GM19351 (cell line): ENCODE data around the gene TRIM41.
A peak's percentile ranks its signal among the peaks of the same experiment; 100 is the strongest.
"Not testable (repeated sequence)": the region's sequence is repeated elsewhere in the genome, so short reads cannot be mapped to it uniquely, and the experiment has no call there.

Experiments used
- ATAC-seq: cut with Tn5 transposase; IDR thresholded peaks from one replicate; pipeline ENCODE4 v1.9.1; 2021; ENCODE audit warnings: mild to moderate bottlenecking, moderate library complexity; ENCODE audit not compliant: unreplicated experiment

Gene TRIM41

DNA sequence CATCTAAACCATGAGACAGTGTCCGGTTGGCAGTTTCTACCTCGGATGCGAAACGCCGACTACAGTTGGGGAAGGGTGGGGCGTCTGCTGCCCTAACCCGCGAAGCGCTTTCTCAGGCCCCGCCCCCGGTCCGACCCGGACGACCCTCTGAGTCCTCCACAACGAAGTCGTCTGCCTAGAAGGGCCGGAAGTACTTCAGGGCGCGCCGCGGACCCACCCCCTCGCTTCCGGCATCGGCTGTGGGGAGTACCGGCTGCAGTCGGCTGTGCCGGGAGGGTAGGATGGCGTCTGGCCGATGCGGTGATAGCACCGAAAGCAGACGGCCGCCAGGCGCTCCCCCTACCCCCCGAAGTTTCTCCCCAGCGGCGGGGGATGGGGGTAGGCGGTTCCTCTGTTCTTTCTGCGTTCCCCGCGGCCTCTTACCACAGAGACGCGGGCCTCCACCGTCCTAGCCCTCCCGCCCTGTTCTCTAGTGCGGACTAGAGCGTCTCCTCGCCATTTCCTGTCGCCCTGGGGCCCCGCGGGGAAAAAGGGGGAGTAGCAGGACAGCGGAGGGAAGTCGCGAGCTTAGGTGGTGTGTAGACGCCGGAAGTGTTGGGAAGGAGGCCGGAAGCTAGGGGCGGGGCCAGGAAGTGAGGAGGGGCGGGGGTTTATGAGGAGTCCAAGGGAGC, at the start of gene TRIM41:
TRIM41 (plus strand) TSS at position 224 of the 671 bp plus-strand sequence. CDS start 719 bp downstream, outside the sequence.
- peak; percentile 62 for ATAC-seq

DNA sequence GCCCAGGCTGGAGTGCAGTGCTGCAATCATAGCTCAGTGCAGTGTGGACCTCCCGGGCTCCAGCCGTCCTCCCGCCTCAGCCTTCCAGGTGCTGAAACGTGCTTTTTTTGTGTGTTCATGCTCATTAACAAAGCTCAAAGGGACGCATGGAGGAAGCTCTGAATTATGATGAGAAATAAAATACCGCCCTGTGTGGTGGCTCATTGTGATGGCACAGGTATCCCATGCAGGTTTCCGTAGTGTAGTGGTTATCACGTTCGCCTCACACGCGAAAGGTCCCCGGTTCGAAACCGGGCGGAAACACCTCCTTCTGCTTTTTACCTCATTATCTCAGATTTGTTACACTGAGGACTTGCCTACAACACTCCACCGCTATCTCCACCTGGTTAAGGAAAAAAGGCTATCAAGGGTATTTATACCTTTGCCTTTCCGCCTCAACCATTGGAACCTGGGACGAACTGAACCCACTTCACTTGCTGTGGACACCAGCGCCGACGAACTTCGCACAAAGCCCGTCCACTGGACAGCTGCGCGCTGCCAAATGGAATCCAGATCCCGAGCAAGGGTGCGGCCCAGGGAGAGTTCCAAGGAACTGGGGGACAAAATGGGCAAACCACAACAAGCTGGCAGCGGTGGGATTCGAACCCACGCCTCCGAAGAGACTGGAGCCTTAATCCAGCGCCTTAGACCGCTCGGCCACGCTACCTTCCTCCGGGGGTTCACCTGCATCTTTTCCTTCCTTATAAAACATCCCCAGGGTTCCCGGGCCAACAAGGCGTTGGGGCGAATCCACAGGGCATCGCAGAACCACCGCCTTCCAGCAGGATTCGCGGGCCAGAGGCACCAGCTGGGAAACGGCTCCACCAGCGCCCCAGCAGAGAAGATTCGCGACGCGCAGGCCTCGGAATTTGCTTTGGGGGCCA, 49.4 kb upstream of the TRIM41 start:
- ATAC-seq: peak; percentile 48

DNA sequence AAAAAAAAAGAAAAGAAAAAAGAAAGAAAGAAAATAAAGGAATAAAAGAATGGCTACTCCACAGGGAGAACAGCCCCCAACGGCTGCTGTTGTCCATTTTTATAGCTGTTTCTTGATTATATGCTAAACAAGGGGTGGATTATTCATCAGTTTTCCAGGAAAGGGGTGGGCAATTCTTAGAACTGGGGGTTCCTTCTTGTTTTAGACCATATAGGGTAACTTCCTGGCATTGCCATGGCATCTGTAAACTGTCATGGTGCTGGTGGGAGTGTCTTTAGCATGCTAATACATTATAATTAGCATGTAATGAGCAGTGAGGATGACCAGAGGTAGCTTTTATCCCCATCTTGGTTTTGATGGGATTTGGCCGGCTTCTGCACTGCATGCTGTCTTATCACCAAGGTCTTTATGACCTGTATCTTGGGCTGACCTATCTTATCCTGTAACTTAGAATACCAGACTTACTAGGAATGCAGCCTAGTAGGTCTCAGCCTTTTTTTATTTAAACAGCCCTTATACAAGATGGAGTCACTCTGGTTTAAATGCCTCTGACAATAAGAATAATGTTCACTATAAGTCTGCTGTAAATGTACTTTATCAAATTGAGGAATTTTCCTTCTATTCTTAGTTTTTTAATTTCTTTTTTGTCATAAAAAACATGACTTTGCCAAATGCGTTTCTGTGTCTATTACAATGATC, 46.7 kb upstream of the TRIM41 start:
- ATAC-seq: no peak

DNA sequence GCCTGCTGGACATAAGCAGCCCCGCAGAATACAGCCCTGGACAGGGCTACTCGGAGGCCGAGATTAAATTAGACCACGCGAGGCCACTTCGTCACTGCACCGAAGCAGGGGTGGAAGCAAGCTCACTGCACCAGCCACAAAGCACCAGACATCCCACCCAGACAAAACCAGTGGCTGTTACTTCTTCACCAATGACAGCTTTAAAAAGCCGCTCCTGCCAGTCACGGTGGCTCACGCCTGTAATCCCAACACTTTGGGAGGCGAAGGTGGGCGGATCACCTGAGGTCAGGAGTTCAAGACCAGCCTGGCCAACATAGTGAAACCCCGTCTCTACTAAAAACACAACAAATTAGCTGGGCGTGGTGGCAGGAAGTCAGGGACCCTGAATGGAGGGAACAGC, 45.5 kb upstream of the TRIM41 start:
- ATAC-seq: not testable (repeated sequence)

DNA sequence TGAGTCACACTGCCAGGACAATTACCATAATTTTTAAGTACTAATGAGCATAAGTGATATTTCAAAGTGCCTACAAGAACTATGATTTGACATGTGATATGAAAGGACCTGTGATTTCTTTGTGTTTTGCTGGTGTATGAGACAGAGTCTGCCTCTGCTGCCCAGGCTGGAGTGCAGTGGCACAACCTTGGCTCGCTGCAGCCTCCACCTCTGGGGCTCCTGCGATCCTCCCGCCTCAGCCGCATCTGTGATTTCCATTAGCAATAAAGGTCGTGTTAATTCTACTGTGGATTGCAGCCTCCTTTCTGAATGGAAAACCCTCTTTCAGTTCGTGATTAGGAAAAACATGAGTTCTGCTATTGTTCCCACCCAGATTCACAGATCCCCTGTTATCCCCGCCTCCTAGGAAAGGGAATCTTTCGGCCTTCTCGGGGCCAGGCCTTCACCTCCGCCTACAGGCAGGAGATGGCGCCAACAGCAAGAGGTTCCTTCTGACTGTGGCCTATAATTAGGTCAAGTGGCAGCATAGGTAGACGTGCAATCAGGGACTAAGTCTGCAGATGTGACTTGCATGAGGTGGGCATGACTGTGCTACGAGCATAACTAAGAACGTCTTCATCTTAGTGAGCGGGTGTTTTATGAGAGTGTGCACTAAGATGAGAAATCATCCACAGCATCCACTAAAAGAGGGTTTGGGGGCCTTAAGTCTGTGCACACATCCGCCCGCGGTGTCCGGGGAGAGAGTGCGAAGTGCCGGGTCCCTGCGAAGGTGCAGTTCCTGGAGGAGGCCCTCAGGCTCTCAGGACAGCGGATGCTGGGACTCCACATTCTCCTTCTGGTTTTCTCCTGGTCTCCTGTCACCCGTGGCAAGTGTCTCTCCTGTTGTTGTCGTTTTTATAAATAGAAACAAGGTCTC, 41.2 kb upstream of the TRIM41 start:
- ATAC-seq: peak; percentile 57

DNA sequence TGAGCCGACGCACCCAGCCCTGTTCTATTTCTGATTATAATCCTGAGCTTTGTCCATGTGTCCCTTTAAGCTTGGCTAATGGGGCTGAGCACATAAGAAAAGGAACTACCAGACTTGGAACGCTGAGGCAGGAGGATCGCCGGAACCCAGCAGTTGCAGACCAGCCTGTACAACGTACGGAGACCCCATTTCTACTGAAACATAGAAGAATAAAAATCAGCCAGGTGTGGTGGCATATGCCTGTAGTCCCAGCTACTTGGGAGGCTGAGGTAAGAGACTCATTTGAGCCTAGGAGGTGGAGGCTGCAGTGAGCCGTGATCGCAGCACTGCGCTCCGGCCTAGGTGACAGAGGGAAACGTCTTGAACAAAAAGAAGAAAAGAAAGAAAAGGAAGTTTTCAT, 40.4 kb upstream of the TRIM41 start:
- no peak for ATAC-seq

DNA sequence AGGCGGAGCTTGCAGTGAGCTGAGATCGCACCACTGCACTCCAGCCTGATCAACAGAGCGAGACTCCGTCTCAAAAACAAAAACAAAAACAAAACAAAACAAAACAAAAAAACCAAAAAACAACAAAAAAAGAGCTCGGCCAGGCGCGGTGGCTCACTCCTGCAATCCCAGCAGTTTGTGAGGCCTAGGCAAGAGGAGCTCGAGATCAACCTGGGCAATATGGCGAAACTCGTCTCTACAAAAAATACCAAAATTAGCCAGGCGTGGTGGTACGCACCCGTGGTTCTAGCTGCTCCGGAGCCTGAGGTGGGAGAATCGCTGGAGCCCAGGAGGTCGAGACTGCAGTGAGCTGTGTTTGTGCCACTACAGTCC, 38.2 kb upstream of the TRIM41 start:
- no peak for ATAC-seq

DNA sequence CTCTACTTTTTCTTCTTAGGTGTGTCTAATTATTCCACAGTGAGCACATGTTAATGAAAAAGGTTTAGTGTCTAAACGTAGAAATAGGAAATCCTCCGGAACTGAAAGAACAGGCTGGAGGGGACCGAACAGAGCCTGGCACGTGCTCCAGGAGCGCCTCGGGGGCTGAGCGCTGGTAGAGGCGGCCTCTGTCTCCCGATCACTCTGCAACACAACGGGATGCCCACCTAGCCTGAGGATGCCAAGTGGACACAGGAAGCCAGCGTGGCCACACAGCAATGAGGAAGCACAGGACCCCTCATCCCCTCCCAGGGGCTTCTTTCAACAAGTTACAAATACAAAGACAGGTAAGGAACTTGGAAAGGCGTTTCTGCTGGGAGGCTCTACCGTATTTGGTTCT, 37.5 kb upstream of the TRIM41 start:
- no peak for ATAC-seq

DNA sequence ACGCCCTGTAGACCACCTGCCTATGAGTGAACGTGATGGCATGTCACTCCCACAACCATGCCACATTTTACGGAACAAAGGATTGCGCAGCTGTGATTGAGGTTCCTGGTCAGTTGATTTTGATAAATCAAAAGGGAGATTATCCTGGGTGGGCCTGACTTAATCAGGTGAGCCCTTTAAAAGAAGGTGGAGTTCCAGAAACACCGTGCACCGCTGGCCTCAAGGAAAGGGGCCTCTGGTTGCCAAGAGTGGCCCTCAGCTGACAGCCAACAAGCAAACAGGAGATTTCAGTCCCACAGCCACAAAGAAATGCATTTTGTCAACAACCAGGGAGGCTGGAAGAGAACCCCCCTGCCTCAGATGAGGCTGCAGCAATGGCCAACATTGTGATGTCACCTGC, 37.1 kb upstream of the TRIM41 start:
- no peak for ATAC-seq

DNA sequence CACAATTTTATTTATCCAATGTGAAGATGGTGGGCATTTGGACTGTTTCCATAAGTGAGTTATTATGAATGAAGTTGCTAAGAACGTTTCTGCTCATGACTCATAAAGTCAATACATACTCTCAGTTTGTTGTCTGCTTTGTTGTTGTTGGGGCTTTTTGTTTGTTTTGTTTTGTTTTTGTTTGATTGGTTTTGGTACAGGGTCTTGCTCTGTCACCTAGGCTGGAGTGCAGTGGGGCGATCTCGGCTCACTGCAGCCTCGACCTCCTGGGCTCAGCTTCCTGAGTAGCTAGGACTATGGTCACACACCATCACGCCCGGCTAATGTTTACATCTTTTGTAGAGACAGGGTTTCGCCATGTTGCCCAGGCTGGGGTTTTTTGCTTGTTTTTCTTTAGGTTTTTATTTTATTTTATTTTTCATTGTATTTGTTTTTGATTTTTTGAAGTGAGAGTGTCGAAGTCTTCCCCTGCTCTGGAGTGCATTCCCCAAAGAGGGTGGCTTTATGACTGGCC, 36.0 kb upstream of the TRIM41 start:
- ATAC-seq: no peak

DNA sequence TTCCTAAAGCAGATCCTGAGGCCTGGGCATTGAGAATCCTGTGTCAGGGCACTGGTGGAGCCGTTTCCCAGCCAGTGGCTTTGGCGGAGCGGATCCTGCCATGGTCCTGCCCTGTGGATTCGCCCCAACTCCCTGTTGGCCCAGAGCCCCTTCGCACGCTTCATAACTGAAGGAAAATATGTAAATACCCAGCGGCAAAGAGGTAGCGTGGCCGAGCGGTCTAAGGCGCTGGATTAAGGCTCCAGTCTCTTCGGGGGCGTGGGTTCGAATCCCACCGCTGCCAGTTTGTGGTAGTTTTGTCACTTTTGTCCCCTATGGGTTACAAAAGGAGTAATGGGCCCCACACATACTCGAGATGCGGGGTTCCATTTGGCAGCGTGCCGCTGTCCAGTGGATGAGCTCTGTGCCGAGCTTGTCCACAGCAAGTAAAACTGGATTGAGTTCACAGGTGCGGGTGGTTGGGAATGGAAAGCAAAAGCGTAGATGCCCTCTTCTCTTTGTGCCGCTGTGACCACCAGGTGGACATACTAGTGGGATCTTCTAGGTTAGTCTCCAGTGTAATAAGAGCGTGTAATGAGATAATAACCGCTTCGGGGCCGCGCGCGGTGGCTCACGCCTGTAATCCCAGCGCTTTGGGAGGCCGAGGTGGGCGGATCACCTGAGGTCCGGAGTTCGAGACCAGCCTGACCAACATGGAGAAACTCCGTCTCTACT, 35.4 kb upstream of the TRIM41 start:
- no peak for ATAC-seq

DNA sequence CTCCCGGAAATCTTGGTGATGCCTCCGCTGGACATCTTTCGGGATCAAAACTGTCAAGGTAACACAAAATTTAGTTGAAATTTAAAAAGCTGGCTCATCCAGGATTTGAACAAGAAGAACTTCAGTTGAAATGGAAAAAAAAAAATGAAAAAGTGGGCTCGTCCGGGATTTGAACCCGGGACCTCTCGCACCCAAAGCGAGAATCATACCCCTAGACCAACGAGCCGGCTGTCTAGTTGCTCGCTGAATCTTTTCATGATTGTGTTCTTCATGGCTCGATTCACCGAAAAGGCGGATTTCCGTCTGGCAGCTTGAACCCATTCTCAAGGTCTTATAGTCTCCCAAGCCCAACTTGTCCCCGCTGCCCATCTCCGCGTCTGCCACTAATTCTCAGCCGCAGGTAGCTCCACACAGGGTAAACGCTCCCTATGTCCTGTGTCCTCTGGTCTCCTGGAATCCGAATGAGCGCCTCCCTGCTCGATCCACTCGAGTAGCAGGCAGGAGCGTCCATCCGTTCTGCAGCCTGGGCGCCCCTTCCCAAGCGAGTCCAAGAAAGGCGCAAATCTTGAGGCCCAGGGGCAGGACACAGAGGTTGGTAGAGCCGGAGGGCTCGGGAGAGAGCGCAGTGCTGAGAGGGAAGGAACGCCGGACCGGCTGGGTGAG, 34.2 kb upstream of the TRIM41 start:
- no peak for ATAC-seq

DNA sequence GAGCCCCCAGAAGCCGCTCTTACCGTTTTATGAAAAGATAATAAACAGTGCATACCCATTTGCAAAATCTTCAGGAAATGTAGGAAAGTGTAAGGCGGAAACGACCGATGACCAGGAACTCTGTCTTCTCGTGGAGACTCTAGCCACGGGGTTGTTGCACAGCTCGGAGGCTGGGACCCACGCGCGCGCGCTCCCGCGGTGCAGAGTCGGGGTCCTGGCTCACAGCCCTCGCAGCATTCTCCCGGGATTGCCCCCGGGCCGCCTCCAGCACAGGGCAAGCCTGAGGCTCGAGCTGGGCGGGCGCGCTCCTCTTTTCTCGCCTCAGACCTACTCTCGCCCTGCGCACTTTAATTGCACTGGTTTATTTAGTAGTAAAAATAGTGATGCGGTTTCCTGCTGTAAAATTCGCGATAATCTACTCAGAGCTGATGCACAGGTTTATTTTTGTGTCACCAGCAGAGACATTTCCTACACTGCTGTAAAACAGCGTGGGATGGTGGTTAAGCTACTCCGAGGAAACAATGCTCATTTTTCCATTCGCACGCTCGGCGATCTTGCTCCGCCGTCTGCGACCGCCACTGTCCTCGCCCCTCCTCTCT, 33.6 kb upstream of the TRIM41 start:
- ATAC-seq: no peak

DNA sequence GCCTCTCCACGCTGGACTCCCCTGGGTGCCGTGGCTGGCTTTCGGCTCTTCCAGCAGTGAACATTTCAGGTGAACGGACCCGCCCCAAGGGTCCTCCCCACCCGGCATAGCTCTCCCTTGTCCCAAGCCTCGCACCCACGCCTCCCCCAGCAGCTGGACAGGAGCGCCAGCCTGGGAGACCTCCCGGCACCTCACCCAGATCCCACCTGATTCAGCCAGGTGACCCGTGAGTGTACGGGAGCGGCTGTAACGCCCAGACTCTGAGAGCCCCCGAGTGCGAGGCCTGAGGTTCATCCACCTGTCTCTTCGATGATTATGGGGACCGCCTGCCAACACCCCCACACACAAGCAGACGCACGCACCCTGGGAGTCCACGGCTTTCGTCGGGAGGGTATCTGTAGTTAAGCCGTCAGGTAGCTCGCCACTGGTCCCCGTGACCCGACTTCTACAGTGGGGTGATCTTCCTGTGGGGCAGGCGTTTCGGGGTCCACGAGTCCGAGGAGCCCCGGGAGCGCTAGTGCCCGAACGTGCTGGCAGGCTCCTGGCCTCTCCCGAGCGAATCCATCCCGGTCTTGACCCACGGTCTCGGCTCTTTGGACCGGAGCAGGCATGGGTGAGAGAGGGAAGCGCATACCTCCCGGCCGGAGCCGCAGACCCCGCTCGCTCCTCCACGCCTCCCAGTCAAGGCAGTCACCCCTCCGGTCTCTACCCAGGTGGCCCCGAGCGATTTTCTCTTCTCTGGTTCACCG, 32.9 kb upstream of the TRIM41 start:
- no peak for ATAC-seq

DNA sequence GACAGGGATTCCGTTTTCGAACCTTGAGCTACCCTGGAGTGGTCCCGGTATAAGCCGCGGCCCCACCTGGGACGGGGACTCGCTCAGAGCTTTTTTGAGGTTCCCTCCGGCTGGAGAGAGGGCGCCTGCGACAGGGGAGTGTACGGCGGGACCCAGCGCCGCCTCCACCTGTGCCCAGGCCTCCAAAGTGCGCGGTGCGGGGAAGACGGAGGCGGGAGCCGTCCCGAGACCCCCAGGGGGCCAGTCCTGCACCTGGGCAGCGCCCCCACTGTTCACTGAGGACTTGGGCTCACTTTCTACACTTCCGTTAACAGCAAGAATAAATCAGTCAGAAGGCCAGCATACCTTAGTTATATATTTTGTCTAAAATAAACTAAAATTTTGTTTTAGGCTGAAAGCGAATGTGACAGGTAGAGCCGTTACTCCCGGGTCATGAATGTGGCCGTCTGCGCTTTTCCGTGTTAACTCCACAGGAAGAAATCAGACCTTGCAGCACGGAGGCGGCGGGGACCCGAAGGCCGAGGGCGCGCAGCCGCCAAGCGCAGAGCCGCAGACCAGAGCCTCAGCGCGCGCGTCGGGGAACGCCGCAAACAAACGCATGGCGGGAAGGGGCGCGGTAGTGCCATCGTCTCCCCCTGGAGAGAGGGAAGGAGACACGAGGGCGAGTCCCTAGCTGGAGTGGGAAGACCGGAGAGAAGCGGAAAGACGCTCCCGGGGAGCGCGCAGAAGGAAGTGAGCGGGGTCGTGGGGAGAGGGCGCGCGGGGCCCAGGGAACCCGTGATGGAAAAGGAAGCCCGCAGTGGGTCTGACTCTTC, 32.2 kb upstream of the TRIM41 start:
- ATAC-seq: no peak

DNA sequence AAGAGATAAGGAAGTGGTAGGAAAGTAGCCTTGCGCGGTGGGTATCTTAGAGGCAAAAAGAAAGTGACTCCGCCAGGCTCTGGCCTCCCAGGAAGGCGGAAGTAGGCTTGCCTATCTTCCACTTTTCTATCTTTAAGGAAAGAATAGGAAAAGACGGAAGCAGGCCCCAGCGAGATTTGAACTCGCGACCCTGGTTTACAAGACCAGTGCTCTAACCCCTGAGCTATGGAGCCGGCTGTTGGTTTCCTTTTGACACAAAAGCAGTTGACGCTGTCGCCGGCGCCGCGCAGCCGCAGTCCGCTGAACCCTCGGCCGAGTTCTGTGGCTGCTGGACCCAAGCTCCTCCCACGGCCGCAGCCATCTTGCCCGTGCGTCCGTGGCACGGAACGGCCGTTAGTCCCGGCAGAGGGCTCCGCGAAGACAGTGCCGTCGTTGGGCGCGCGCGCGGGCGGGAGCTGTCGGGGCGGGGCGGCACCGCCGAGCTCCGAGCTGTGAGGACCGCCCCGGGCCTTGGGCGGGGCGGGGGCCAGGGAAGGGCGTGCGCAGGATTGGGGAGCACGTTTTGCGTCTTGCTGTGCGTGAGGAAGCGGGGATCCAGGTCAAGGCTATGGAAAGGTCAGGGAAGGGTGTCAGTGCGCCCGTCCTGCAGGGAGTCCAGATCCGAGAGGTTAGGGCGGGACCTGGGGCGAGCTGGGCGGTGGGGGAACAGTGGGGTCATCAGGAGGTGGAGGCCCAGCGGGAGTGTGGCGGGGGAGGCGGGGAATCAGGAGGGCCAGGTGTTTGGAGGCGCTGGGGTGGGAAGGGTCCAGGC, 31.4 kb upstream of the TRIM41 start:
- ATAC-seq: peak; percentile 55
